ENCODE data around the gene PARK7.
A peak's percentile ranks its signal among the peaks of the same experiment; 100 is the strongest.
"Not testable (repeated sequence)": the region's sequence is repeated elsewhere in the genome, so short reads cannot be mapped to it uniquely, and the experiment has no call there.

PARK7 gene

DNA sequence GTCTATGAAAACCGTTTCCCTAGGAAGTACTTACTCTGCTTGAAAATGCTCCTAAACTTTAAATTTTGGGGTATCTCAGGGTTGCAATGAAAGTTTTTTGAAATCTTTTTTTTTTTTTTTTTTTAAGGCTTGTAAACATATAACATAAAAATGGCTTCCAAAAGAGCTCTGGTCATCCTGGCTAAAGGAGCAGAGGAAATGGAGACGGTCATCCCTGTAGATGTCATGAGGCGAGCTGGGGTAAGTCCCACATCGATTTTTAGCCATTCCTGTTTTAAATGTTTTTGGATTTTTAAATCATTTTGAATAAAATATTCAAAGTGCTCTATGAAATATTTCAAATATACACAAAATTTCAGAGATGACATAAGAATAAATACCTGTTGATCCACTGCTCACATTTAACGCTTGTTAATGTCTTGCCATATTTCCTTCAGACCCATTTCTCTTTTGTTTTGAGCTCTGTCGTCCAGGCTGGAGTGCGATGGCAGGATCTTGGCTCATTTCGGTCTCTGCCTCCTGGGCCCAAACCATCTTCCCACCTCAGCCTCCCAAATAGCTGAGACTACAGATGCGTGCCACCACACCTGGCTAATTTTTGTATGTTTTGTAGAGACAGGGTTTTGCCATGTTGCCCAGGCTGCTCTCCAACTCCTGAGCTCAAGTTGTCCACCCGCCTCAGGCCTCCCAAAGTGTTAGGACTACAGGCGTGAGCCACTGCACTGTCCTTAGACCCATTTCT lies 1.3 kb downstream of the PARK7 start:
- Mint-ChIP-seq H3K9me3 (no peaks in the 10 kb centered on the region), H3K36me3 (peaks cover 32% of the 10 kb centered on the region), H3K4me1 (peaks cover 44% of the 10 kb centered on the region), H3K27ac (peak overlapping the region; percentile 97), H3K4me3 (peak overlapping the region; percentile 96), H3K27me3 (no peaks in the 10 kb centered on the region)
- no peak for ATAC-seq

DNA sequence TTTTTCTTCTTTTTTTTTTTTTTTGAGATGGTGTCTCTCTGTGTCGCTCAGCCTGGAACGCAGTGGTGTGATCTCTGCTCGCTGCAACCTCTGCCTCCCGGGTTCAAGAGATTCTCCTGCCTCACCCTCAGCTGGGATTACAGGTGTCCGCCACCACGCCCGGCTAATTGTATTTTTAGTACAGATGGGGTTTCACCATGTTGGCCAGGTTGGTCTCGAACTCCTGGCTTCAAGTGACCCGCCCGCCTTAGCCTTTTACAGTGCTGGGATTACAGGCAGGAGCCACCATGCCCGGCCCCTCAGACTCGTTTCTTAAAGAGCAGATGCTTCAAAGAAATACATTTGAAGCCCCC lies 1.8 kb downstream of the PARK7 start:
- not testable (repeated sequence) for ATAC-seq, H3K27me3 Mint-ChIP-seq, H3K9me3 Mint-ChIP-seq
- H3K36me3 Mint-ChIP-seq: peaks cover 32% of the 10 kb centered on the region
- H3K4me1 Mint-ChIP-seq: peaks cover 44% of the 10 kb centered on the region
- H3K4me3 Mint-ChIP-seq: peak overlapping the region; percentile 54
- peak overlapping the region; percentile 97 for H3K27ac Mint-ChIP-seq

DNA sequence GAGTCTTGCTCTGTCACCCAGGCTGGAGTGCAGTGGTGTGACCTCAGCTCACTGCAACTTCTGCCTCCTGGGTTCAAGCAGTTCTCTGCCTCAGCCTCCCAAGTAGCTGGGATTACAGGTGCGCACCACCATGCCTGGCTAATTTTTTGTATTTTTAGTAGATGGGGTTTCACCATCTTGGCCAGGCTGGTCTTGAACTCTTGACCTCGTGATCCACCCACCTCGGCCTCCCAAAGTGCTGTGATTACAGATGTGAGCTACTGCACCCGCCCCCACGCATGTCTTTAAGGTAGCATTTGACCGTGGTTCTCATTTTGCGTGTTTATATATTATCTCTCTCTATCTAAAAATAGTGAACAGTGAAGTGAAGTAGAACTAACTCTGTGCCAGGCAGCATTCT lies 2.3 kb downstream of the PARK7 start:
- not testable (repeated sequence) for H3K27me3 Mint-ChIP-seq, H3K9me3 Mint-ChIP-seq, ATAC-seq
- Mint-ChIP-seq H3K36me3 (peaks cover 35% of the 10 kb centered on the region), H3K4me3 (peak overlapping the region; percentile 54), H3K4me1 (peaks cover 43% of the 10 kb centered on the region), H3K27ac (peak overlapping the region; percentile 97)

DNA sequence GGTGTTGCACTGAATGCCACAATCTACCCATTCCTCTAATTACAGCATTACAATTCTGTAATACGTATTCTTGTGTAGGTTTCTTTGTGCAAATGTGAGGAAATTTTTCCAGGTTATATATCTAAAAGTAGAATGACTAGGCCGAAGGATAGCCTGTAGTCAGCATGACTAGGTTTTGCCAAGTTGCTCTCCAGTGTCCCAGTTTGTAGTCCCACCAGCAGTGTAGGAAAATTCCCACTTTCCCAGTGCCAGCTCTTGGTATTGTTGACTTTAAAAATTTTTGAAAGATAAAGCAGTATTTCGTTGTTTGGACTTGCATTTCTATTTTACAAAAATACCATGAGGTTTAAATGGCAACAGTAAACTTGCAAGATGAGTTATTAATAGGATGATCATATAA lies 3.0 kb downstream of the PARK7 start:
- no peaks in the 10 kb centered on the region for H3K27me3 Mint-ChIP-seq
- peaks cover 41% of the 10 kb centered on the region for H3K36me3 Mint-ChIP-seq
- H3K4me1 Mint-ChIP-seq: peaks cover 37% of the 10 kb centered on the region
- no peak overlapping the region for H3K27ac Mint-ChIP-seq
- no peak for ATAC-seq
- H3K9me3 Mint-ChIP-seq: no peaks in the 10 kb centered on the region
- no peak overlapping the region for H3K4me3 Mint-ChIP-seq

DNA sequence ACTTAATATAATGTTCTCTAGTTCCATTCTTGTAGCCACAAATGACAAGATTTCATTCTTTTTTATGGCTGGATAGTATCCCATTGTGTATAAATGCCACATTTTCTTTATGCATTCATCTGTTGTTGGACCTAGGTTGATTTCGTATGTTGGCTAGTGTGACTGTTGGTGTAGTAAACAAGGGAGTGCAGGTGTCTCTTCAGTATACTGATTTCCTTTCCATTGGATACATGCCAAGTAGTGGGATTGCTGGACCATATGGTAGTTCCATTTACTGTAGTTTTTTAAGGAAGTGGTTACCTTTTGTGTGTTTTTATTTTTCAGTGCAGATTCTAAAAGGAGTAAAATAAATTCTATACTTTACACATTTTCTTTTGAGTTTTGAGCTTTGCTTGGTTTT lies 5.7 kb downstream of the PARK7 start:
- H3K4me1 Mint-ChIP-seq: peaks cover 29% of the 10 kb centered on the region
- peak overlapping the region; percentile 24 for H3K27ac Mint-ChIP-seq

DNA sequence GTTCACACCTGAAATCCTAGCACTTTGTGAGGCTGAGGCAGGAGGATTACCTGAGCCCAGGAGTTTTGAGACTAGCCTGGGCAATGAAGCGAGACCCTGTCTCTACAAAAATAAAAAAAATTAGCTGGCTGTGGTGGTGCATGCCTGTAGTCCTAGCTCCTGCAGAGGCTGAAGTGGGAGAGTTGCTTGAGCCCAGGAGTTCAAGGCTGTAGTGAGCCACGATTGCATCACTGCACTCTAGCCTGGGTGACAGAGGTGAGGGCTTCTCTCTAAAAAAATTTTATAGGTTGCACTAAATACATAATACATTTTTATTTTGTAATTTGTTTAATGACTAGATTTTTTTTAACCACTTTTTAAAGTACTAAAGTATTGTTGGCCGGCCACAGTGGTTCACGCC lies 6.1 kb downstream of the PARK7 start:
- Mint-ChIP-seq H3K9me3 (no peaks in the 10 kb centered on the region), H3K36me3 (peaks cover 68% of the 10 kb centered on the region), H3K27ac (no peak overlapping the region), H3K27me3 (no peaks in the 10 kb centered on the region), H3K4me3 (no peak overlapping the region), H3K4me1 (peaks cover 25% of the 10 kb centered on the region)
- no peak for ATAC-seq

More for the DNA sequence above, 5.7 kb downstream of the PARK7 start:
- Mint-ChIP-seq H3K9me3 (no peaks in the 10 kb centered on the region), H3K4me3 (no peak overlapping the region), H3K36me3 (peaks cover 64% of the 10 kb centered on the region), H3K27me3 (no peaks in the 10 kb centered on the region)
- no peak for ATAC-seq

DNA sequence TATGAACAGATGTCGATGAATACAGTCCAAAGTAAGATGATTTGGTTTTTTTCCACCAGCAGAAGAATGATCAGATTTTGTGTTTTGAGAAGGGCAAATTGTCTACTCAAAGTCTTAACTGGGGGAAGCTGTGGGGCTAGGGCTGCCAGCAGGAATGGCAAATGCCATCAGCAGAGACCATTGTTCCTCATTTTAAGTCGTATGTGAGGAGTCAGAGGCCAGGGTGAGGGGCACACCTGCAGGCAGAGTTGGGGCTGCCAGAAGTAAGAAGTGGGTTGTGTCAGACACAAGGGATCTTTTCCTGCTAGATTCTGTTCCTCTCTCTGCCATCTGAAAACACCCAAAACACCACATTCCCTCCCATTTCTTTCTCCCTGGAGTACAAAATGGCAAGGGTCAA lies 8.7 kb downstream of the PARK7 start:
- Mint-ChIP-seq H3K36me3 (peaks cover 61% of the 10 kb centered on the region), H3K27me3 (no peaks in the 10 kb centered on the region), H3K27ac (no peak overlapping the region), H3K9me3 (no peaks in the 10 kb centered on the region), H3K4me1 (peaks cover 17% of the 10 kb centered on the region), H3K4me3 (no peak overlapping the region)
- no peak for ATAC-seq

DNA sequence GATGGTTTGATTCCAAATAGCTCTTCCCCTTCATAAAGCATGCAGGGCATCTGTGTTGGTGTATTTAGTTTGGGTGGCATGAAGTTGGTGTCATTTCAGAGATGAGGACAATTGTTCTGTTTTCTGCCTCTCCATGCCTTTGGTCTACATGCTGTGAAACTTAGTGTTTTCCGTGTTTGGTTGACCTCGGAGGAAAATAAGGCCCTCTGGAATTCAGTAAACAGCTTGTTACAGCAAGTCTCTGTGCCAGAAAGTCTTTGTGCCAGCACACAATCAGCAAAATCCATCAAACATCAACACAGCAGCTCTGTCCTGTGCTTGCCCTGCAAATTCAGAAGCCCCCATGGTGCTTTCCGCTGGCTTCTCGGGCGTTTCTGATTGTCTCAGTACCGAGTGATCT lies 9.5 kb downstream of the PARK7 start:
- no peak for ATAC-seq

DNA sequence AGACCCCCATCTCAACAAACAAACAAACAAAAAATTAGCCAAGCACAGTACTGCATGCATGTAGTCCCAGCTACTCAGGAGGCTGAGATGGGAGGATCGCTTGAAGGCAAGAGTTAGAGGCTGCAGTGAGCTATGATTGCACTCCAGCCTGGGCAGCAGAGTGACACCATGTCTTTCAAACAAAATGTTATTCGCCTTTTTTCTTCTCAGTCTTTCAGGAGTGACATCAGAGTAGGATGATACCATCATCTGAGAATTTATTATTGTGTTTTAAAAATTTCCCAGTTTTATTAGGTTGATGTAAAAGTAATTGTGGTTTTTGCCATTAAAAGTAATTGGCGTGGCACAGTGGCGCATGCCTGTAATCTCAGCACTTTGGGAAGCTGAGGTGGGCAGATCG lies 10.8 kb downstream of the PARK7 start:
- H3K4me3 Mint-ChIP-seq: no peak overlapping the region
- H3K9me3 Mint-ChIP-seq: no peaks in the 10 kb centered on the region
- H3K4me1 Mint-ChIP-seq: peaks cover 11% of the 10 kb centered on the region
- no peaks in the 10 kb centered on the region for H3K27me3 Mint-ChIP-seq
- peaks cover 54% of the 10 kb centered on the region for H3K36me3 Mint-ChIP-seq
- no peak for ATAC-seq
- H3K27ac Mint-ChIP-seq: no peak overlapping the region

More for the DNA sequence above, 9.5 kb downstream of the PARK7 start:
- Mint-ChIP-seq H3K4me1 (peaks cover 18% of the 10 kb centered on the region), H3K27ac (no peak overlapping the region), H3K36me3 (peaks cover 58% of the 10 kb centered on the region), H3K4me3 (no peak overlapping the region), H3K27me3 (no peaks in the 10 kb centered on the region), H3K9me3 (no peaks in the 10 kb centered on the region)

DNA sequence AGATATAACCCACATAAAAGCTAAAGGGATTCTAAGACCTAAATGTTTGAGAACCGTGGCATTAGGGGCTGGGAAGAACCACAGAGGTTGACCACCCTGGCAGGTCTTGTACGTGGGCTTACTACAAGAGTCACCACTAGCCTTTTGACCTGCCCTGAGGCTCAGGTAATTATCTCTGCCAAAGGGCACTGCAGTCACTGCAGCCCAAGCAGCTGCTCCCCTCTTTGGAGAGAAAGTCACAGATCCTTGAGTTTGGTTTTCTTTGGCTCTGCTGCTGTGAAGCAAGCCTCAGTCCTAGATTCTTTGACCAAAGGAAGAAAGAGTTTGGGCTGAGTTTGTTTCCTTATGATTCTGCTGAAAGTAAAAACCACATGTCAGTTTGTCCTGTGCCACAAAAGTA lies 11.6 kb downstream of the PARK7 start:
- Mint-ChIP-seq H3K27me3 (no peaks in the 10 kb centered on the region), H3K4me1 (peaks cover 7% of the 10 kb centered on the region), H3K36me3 (peaks cover 56% of the 10 kb centered on the region), H3K9me3 (no peaks in the 10 kb centered on the region), H3K27ac (no peak overlapping the region), H3K4me3 (no peak overlapping the region)
- ATAC-seq: no peak

DNA sequence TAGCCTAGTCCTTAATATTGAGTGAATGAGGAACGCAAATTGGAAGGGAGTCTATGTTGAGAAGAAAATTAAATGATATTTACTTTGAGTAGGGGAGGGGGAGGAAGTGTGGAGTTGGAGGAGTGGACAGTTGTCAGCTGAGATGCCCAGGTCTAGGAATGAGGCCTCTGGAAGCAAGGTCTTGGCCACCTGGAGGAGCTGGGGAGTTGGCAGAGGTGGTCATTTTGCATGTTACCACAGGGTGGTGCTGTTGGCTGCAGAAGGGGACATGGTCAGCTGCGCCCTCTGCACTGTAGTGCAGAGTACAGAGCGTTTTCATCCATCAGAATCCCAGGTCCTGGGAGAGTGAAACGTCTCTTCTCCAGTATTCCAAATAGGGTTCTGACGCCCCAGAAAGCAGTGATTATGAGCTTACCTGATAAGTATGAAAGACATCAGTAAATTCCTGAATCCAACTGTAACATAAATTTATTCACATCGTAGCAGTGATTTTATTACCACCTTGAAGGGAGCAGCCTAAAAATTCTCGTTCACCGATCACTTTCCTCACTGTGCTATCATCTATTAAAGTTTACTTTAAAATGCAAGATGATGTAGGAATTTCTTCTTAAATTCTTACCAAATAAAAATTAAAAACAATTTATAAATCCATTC lies 13.8 kb downstream of the PARK7 start:
- Mint-ChIP-seq H3K9me3 (no peaks in the 10 kb centered on the region), H3K27ac (peak overlapping the region; percentile 39), H3K27me3 (no peaks in the 10 kb centered on the region), H3K36me3 (peaks cover 56% of the 10 kb centered on the region), H3K4me1 (peaks cover 7% of the 10 kb centered on the region), H3K4me3 (no peak overlapping the region)
- ATAC-seq: peak; percentile 54

DNA sequence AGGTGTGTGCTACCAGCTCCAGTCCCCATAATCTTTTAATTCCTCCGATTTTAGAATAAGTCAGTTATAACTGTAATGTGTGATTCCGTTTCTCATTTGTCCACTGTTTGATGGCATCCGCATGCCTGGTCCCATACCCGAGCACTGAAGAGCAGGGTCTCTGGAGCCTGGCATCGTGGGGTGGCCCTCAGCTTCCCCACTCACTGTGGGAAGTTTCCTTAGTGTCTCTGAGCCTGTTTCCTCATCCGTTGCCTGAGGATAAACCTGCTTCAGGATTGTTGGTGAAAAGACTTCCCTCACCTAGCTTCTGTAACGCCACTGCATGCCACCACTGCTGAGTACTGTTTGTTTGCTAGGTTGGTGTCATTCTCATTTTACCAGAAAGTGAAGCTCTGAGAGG lies 19.5 kb downstream of the PARK7 start:
- H3K4me3 Mint-ChIP-seq: no peak overlapping the region
- H3K27ac Mint-ChIP-seq: no peak overlapping the region
- peaks cover 13% of the 10 kb centered on the region for H3K4me1 Mint-ChIP-seq
- no peaks in the 10 kb centered on the region for H3K27me3 Mint-ChIP-seq
- no peak for ATAC-seq
- no peaks in the 10 kb centered on the region for H3K9me3 Mint-ChIP-seq
- peaks cover 50% of the 10 kb centered on the region for H3K36me3 Mint-ChIP-seq

DNA sequence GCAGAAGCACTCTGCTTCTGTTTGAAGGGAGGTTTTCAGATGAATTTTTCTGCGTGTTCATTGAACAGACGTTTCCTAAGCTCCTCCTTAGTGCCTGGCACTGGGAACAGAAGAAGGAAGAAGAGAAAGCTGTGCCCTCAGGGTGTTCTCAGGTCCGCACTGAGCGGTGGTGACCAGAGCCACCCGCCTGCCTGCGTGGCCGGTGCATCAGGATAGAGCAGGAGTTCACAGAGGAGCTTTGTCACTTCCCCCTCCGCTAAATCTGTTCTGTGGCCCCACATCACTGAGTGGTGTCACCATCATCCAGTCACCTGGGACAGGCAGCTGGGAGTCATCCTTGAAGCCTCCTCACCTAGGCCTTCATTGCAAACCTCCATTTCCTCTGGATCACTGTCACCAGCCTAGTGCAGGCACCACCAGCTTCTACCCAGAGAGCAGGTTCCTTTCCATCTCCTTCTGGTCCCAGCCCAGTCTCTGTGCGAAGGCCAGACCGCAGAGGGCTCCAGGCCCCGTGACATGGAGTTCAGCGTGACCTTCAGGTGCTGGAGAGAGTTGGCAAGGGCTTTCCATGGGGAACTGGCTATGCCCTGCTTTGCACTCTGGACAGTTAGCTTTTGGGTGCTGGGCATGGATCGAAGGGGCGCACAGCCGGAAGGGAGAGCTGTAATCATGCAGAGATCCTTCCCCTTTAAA lies 21.7 kb downstream of the PARK7 start:
- H3K4me1 Mint-ChIP-seq: peaks cover 13% of the 10 kb centered on the region
- H3K9me3 Mint-ChIP-seq: no peaks in the 10 kb centered on the region
- peak overlapping the region; percentile 17 for H3K27ac Mint-ChIP-seq
- no peak for ATAC-seq
- peaks cover 59% of the 10 kb centered on the region for H3K36me3 Mint-ChIP-seq
- no peaks in the 10 kb centered on the region for H3K27me3 Mint-ChIP-seq
- no peak overlapping the region for H3K4me3 Mint-ChIP-seq

DNA sequence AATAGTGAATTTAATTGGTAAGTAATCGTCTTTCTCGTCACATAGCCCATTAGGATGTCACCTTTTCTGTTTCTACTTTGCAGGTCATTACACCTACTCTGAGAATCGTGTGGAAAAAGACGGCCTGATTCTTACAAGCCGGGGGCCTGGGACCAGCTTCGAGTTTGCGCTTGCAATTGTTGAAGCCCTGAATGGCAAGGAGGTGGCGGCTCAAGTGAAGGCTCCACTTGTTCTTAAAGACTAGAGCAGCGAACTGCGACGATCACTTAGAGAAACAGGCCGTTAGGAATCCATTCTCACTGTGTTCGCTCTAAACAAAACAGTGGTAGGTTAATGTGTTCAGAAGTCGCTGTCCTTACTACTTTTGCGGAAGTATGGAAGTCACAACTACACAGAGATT lies 23.3 kb downstream of the PARK7 start:
- no peak for ATAC-seq
- Mint-ChIP-seq H3K9me3 (peaks cover under 1% of the 10 kb centered on the region), H3K4me3 (no peak overlapping the region), H3K36me3 (peaks cover 56% of the 10 kb centered on the region), H3K27ac (no peak overlapping the region), H3K27me3 (no peaks in the 10 kb centered on the region), H3K4me1 (peaks cover 13% of the 10 kb centered on the region)

DNA sequence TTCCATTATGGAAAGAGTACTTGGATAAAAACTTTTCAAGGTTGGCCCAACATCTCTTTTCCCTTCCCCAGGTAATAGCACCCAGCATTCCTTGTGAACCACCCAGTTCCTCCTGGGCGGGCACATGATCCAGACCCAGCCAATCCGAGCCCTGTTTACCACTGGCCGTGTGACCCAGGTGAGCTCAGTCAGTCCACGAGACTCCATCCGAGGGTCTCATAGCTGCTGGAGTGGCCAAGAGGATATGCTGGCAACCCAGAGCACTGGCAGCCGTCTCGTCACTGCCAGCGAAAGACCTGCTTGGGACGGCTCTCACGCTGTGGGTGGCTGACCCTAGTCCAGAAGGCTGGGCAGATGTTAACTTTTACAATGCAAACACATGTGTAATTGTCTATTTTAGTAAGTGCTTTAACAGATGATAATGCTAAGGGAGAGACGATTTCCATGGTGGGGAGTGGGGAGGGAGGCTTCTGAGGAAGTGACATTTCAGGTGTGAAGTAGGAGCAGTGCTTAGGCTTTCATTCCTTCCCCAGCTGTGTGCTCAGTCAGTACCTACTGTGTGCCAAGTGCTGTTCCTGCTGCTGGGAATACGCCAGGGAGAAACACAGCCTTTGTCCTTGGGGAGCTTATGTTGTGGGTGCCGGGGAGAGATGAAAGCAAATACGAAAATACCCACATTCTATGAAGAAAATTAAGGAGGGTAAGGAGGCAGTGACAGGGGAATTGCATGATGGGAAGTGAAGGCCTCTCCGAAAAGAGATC lies 24.5 kb downstream of the PARK7 start:
- ATAC-seq: no peak
- Mint-ChIP-seq H3K9me3 (peaks cover 8% of the 10 kb centered on the region), H3K27me3 (no peaks in the 10 kb centered on the region), H3K4me1 (peaks cover 13% of the 10 kb centered on the region), H3K36me3 (peaks cover 55% of the 10 kb centered on the region), H3K4me3 (no peak overlapping the region), H3K27ac (no peak overlapping the region)
